Sigmoid colon (tissue), 4 donors: ENCODE data around the gene SLC52A3.

ENCODE experiments used
- POLR2AphosphoS5 ChIP-seq, 4 donors: sonication (generic); formaldehyde crosslinking; IDR thresholded peaks; one replicate each; pipeline ENCODE4 v1.6.1; 2017; ENCODE audit warnings: antibody characterized with exemption in 4 of 4
- TF ChIP-seq, protein P1 (sequence below), 4 experiments: fragments of 450-650 bp in 3 of 4; fragments of 200-600 bp in 1 of 4; IDR thresholded peaks; one replicate each; pipeline ENCODE4 v1.5.1; 2016 to 2019; ENCODE audit warnings: antibody characterized with exemption in 4 of 4, mild to moderate bottlenecking in 3 of 4, moderate library complexity in 2 of 4

GRCh38 chr20:801678-802077, 33.4 kb upstream of the SLC52A3 start:
- TF ChIP-seq, protein P1, sequence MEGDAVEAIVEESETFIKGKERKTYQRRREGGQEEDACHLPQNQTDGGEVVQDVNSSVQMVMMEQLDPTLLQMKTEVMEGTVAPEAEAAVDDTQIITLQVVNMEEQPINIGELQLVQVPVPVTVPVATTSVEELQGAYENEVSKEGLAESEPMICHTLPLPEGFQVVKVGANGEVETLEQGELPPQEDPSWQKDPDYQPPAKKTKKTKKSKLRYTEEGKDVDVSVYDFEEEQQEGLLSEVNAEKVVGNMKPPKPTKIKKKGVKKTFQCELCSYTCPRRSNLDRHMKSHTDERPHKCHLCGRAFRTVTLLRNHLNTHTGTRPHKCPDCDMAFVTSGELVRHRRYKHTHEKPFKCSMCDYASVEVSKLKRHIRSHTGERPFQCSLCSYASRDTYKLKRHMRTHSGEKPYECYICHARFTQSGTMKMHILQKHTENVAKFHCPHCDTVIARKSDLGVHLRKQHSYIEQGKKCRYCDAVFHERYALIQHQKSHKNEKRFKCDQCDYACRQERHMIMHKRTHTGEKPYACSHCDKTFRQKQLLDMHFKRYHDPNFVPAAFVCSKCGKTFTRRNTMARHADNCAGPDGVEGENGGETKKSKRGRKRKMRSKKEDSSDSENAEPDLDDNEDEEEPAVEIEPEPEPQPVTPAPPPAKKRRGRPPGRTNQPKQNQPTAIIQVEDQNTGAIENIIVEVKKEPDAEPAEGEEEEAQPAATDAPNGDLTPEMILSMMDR (IDR thresholded peaks at IDR 0.05) = no peak
- TF ChIP-seq POLR2AphosphoS5 (IDR thresholded peaks at IDR 0.05) = no peak
